ENCODE measurements around the gene MAP3K20.

The MAP3K20 gene

DNA sequence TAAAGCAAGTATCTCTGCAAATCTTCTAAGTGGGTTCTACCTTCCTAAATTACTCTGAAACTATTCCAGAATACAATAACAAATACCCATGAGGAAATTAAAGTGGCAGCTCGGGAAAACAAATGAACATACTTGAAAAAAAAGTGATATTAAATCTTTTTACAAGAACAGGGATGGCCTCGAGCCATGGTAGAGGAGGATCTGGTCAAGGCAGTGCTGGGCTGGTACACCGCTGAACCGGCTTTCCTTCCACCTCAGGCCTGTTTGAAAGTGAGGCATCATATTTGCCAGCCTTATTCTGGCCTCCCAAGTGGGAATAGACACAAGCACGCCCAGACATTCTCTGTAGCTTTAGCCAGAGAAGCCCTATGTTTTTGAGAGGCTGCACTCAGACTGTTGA is 154.5 kb downstream of the MAP3K20 start:
- Histone ChIP-seq H3K27me3 (ENCODE audit: control insufficient read depth in 1 of 2, insufficient read depth in 2 of 2, low read length in 2 of 2) (no peaks in the 10 kb centered on the region), H3K36me3 (ENCODE audit: insufficient read depth, low read length) (peaks cover 21% of the 10 kb centered on the region), H3K4me3 (ENCODE audit: low read depth in 1 of 2, low read length in 2 of 2) (no peak overlapping the region), H3K4me1 (ENCODE audit: insufficient read depth, low read length) (peaks cover 6% of the 10 kb centered on the region), H3K9ac (ENCODE audit: low read length) (no peak overlapping the region), H3K9me3 (ENCODE audit: low read length) (no peaks in the 10 kb centered on the region), H3K27ac (ENCODE audit: low read depth, low read length) (no peak overlapping the region)

DNA sequence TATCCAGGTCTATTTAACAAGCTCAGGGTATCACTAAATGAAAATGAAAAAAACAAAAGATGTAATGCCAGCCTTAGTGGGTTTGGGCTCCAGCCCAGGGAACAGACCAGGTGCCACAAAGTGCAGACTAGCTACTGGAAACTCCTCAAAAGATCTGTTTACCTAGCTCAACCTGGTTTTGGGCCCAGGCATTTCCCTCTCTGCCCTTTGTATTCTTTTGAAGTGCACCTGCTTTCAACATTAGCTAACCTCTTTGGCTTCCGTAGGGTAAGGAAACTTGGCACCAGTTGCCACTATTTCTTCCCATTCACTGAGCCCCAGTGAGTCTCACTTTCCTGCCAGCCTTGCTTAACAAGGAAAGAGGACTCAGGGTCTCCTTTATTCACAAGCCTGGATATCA is 155.4 kb downstream of the MAP3K20 start:
- no peak overlapping the region for H3K9ac ChIP-seq (ENCODE audit: low read length)
- no peak overlapping the region for H3K27ac ChIP-seq (ENCODE audit: low read depth, low read length)
- no peak overlapping the region for H3K4me3 ChIP-seq (ENCODE audit: low read depth in 1 of 2, low read length in 2 of 2)
- no peaks in the 10 kb centered on the region for H3K9me3 ChIP-seq (ENCODE audit: low read length)
- H3K36me3 ChIP-seq (ENCODE audit: insufficient read depth, low read length) = peaks cover 21% of the 10 kb centered on the region
- no peaks in the 10 kb centered on the region for H3K27me3 ChIP-seq (ENCODE audit: control insufficient read depth in 1 of 2, insufficient read depth in 2 of 2, low read length in 2 of 2)
- peaks cover 6% of the 10 kb centered on the region for H3K4me1 ChIP-seq (ENCODE audit: insufficient read depth, low read length)

DNA sequence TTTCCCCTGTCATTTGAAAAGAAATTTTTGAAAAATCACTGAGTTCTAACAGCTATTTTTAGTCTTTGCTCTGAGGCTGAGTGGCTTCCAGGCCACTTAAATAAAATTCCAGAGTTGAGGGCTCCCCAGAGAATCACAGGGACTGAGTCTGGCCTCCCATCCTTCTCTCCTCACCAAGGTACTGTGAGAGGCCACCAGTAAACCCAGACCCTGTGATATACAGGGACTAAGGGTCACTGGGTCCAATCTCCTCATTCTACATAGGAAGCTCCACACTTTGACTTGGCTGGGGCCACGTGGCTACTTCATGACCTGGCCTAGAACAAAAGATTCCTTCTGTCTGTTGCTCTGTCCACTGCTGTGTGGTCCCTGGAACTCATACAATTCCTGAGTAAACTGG is 155.8 kb downstream of the MAP3K20 start:
- Histone ChIP-seq H3K4me1 (ENCODE audit: insufficient read depth, low read length) (peaks cover 6% of the 10 kb centered on the region), H3K27ac (ENCODE audit: low read depth, low read length) (no peak overlapping the region), H3K4me3 (ENCODE audit: low read depth in 1 of 2, low read length in 2 of 2) (no peak overlapping the region), H3K9me3 (ENCODE audit: low read length) (no peaks in the 10 kb centered on the region), H3K9ac (ENCODE audit: low read length) (no peak overlapping the region), H3K36me3 (ENCODE audit: insufficient read depth, low read length) (peaks cover 21% of the 10 kb centered on the region), H3K27me3 (ENCODE audit: control insufficient read depth in 1 of 2, insufficient read depth in 2 of 2, low read length in 2 of 2) (no peaks in the 10 kb centered on the region)

DNA sequence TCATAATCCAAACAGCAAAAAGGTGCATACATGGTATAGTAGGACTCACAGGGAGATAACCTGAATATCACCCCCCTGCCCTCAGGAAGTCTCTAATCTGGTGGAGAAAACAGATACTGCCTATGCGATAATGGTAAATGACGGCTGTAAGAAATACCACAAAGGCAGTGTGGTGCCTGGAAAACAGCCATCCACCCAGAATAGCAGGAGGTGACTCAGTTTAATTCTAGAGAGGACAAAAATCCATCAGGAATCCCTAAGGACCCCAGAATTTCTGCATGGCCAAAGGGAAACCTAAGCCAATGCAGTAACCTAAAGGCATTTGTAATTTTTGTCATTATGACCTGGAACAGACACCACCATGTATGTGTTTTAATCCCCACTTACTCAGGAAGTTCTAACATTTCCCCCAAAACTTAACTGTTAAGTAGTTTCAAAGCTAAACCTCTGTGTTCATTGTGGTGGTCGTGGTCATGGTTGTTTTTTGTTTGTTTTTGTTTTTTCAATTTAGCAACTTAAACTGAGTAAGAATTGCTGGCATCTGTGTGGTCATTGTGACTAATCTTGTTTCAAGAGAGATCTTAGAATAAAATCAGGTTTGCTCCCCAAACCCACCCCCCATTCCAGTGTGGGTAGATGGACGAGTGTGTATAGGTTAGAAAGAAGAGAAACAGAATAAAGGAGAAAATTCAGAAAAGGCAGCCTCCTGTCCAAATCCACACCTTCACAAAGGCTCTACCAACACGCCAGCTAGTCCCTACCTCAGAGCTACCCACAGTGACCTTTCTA is 157.5 kb downstream of the MAP3K20 start:
- Histone ChIP-seq H3K27ac (ENCODE audit: low read depth, low read length) (no peak overlapping the region), H3K36me3 (ENCODE audit: insufficient read depth, low read length) (peaks cover 21% of the 10 kb centered on the region), H3K4me3 (ENCODE audit: low read depth in 1 of 2, low read length in 2 of 2) (no peak overlapping the region), H3K27me3 (ENCODE audit: control insufficient read depth in 1 of 2, insufficient read depth in 2 of 2, low read length in 2 of 2) (no peaks in the 10 kb centered on the region), H3K9ac (ENCODE audit: low read length) (no peak overlapping the region), H3K9me3 (ENCODE audit: low read length) (no peaks in the 10 kb centered on the region), H3K4me1 (ENCODE audit: insufficient read depth, low read length) (peaks cover 6% of the 10 kb centered on the region)

DNA sequence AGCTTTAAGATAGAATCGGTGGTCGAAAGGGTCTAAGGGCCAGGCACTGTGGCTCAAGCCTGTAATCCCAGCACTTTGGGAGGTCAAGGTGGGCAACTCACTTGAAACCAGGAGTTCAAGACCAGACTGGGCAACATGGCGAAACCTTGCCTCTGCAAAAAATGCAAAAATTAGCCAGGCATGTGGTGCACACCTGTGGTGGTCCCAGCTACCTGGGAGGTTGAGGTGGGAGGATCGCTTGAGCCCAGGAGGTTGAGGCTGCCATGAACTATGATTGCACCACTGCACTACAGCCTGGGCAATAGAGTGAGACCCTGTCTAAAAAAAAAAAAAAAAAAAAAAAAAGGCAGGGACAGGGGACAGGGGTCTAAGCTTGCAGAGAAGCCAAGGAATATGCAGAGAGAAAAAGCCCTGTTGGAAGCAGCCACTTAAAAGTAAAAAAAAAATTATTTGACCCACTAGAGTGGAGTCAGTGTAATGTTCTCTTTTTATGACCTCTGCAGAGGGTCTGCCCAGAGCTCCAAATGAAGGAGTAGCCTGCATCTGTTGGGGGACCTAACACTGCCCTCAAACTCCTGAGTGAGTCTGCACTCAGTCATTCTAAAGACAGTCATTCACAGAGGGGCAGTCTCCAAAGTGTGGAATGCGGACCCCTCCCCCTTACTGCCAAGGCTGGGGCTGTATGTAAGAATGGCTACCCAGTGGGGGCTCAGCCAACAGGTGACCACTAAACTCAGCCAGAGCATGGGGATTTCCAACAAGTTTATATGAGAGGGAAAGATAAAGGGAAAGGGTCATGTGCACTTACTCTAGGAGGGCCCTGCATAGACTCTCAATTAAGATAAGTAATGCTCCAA is 160.5 kb downstream of the MAP3K20 start:
- no peaks in the 10 kb centered on the region for H3K9me3 ChIP-seq (ENCODE audit: low read length)
- peaks cover 2% of the 10 kb centered on the region for H3K4me1 ChIP-seq (ENCODE audit: insufficient read depth, low read length)
- H3K36me3 ChIP-seq (ENCODE audit: insufficient read depth, low read length) = peaks cover 38% of the 10 kb centered on the region

DNA sequence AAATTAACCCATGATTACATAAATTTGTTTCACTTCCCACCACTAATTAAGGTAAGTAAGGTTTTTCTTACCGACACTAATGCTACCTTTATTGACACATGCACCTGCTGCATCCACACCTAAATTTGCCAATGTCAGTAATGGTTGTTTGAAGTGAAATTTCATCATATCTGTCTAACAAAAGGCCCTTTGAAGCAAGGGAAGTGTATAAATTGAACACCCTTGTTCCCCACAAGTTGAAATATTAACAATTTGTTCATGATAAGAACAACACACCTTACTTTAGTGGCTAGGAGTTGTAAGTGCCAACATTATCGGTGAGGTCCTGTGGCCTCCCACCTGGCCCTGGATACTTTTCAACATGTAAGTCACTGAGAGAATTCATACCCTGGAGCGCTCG is 162.7 kb downstream of the MAP3K20 start:
- Histone ChIP-seq H3K36me3 (ENCODE audit: insufficient read depth, low read length) (peaks cover 30% of the 10 kb centered on the region), H3K4me3 (ENCODE audit: low read depth in 1 of 2, low read length in 2 of 2) (no peak overlapping the region), H3K9me3 (ENCODE audit: low read length) (no peaks in the 10 kb centered on the region), H3K9ac (ENCODE audit: low read length) (no peak overlapping the region), H3K27ac (ENCODE audit: low read depth, low read length) (no peak overlapping the region), H3K27me3 (ENCODE audit: control insufficient read depth in 1 of 2, insufficient read depth in 2 of 2, low read length in 2 of 2) (no peaks in the 10 kb centered on the region), H3K4me1 (ENCODE audit: insufficient read depth, low read length) (no peaks in the 10 kb centered on the region)

More for the DNA sequence above, 160.5 kb downstream of the MAP3K20 start:
- H3K27me3 ChIP-seq (ENCODE audit: control insufficient read depth in 1 of 2, insufficient read depth in 2 of 2, low read length in 2 of 2) = no peaks in the 10 kb centered on the region
- no peak overlapping the region for H3K9ac ChIP-seq (ENCODE audit: low read length)
- H3K4me3 ChIP-seq (ENCODE audit: low read depth in 1 of 2, low read length in 2 of 2) = no peak overlapping the region
- no peak overlapping the region for H3K27ac ChIP-seq (ENCODE audit: low read depth, low read length)

DNA sequence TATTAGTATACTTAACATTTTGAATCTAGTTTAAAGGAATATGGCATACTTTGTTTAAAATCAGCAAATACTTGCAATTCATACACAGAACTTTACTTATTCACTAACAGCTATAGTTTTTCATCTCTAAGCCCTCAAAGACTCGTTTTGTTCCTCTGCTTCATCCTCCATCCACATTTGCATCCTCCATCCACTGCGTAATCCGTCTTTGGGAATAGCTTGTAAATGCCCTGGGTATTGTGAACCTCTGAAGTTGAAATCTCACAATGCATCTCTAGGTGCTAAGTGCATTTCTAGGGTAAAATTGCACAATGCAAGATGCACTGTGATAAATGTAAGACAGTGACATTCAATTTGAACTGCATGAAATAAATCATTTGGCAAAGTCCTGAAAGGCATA is 163.2 kb downstream of the MAP3K20 start:
- Histone ChIP-seq H3K4me3 (ENCODE audit: low read depth in 1 of 2, low read length in 2 of 2) (no peak overlapping the region), H3K4me1 (ENCODE audit: insufficient read depth, low read length) (no peaks in the 10 kb centered on the region), H3K27me3 (ENCODE audit: control insufficient read depth in 1 of 2, insufficient read depth in 2 of 2, low read length in 2 of 2) (no peaks in the 10 kb centered on the region), H3K9ac (ENCODE audit: low read length) (no peak overlapping the region), H3K9me3 (ENCODE audit: low read length) (no peaks in the 10 kb centered on the region), H3K36me3 (ENCODE audit: insufficient read depth, low read length) (peaks cover 26% of the 10 kb centered on the region), H3K27ac (ENCODE audit: low read depth, low read length) (no peak overlapping the region)

DNA sequence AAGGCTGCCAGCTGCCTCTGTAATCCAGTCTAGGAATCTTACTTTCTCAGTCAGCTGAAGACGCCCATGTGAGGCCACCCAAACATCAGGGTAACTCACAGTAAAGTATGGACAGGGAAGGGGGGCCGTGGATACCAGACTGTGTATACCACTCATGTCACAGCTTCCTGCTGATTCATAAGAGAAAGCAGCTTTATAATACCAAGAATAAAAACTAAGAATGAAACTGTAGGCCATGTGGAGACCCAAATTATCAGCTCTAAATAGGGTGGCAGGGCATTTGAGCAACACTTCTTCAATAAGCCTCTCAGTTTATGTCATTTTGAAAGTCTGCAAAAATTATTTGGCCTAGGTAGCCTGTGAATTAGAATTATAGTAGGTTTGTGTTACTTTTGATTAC is 164.0 kb downstream of the MAP3K20 start:
- Histone ChIP-seq H3K9ac (ENCODE audit: low read length) (no peak overlapping the region), H3K9me3 (ENCODE audit: low read length) (no peaks in the 10 kb centered on the region), H3K27me3 (ENCODE audit: control insufficient read depth in 1 of 2, insufficient read depth in 2 of 2, low read length in 2 of 2) (no peaks in the 10 kb centered on the region), H3K27ac (ENCODE audit: low read depth, low read length) (no peak overlapping the region), H3K4me3 (ENCODE audit: low read depth in 1 of 2, low read length in 2 of 2) (no peak overlapping the region), H3K36me3 (ENCODE audit: insufficient read depth, low read length) (peaks cover 18% of the 10 kb centered on the region), H3K4me1 (ENCODE audit: insufficient read depth, low read length) (no peaks in the 10 kb centered on the region)

DNA sequence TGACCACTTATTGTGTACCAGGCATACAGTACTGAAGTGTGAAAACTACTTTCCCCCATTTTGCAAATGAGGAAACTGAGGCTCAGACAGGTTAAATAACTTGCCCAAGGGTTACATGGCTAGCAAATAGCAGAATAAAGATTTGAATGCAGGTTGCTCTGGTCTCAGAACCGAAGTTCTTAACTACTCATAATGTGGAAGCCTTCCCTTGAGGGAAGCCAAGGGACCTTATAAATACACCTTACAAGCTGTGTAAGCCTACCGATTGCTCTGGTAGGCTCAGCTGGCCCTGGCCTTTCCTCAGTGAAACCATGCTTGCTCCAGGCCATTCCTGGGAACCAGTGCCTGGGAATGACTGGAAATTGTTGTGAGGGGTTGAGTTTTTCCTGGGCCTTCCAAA is 164.4 kb downstream of the MAP3K20 start:
- no peaks in the 10 kb centered on the region for H3K4me1 ChIP-seq (ENCODE audit: insufficient read depth, low read length)
- no peaks in the 10 kb centered on the region for H3K27me3 ChIP-seq (ENCODE audit: control insufficient read depth in 1 of 2, insufficient read depth in 2 of 2, low read length in 2 of 2)
- H3K9me3 ChIP-seq (ENCODE audit: low read length) = no peaks in the 10 kb centered on the region
- H3K27ac ChIP-seq (ENCODE audit: low read depth, low read length) = no peak overlapping the region
- H3K4me3 ChIP-seq (ENCODE audit: low read depth in 1 of 2, low read length in 2 of 2) = no peak overlapping the region
- no peak overlapping the region for H3K9ac ChIP-seq (ENCODE audit: low read length)
- H3K36me3 ChIP-seq (ENCODE audit: insufficient read depth, low read length) = peaks cover 17% of the 10 kb centered on the region

DNA sequence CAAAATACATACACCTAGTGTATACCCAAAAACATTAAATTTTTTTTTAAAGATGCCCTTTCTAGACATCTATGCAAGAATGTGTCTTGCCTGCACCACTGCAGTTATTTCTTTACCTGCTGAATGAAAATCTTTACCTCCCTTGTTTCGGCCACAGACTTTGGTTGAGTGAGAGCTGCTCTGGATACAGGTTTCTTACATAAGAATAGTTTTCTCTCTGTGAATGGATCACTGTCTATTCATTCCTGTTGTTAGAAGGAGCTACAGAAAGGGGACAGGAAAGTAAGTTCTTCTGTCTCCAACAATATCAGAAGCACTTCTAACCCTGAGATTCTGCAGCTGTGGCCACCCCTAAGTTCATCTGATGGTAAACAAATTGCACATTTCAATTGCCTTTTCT is 166.0 kb downstream of the MAP3K20 start:
- H3K4me3 ChIP-seq (ENCODE audit: low read depth in 1 of 2, low read length in 2 of 2) = no peak overlapping the region
- H3K4me1 ChIP-seq (ENCODE audit: insufficient read depth, low read length) = no peaks in the 10 kb centered on the region
- H3K27me3 ChIP-seq (ENCODE audit: control insufficient read depth in 1 of 2, insufficient read depth in 2 of 2, low read length in 2 of 2) = no peaks in the 10 kb centered on the region
- no peak overlapping the region for H3K9ac ChIP-seq (ENCODE audit: low read length)
- no peak overlapping the region for H3K27ac ChIP-seq (ENCODE audit: low read depth, low read length)
- no peaks in the 10 kb centered on the region for H3K9me3 ChIP-seq (ENCODE audit: low read length)
- peaks cover 17% of the 10 kb centered on the region for H3K36me3 ChIP-seq (ENCODE audit: insufficient read depth, low read length)

DNA sequence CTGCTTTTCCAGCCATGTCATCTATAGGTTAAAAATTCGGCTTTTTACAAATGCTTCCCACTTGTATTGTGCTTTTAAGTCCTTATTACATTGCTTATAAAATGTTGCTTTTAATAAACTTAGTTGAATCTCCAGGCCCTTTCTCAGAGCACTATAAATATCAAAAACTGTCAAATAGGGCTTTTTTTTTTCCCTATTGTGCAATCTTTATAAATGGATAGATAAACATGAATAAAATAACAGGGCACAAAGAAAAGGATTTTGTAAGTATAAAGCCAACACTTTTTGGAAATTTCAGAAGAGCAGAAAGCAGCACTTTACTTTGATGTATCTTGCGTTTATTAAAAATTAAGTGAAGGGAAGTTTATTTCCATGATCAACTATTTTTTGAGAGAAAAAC is 171.5 kb downstream of the MAP3K20 start:
- Histone ChIP-seq H3K36me3 (ENCODE audit: insufficient read depth, low read length) (no peaks in the 10 kb centered on the region), H3K27me3 (ENCODE audit: control insufficient read depth in 1 of 2, insufficient read depth in 2 of 2, low read length in 2 of 2) (no peaks in the 10 kb centered on the region), H3K9ac (ENCODE audit: low read length) (no peak overlapping the region), H3K4me3 (ENCODE audit: low read depth in 1 of 2, low read length in 2 of 2) (no peak overlapping the region), H3K27ac (ENCODE audit: low read depth, low read length) (no peak overlapping the region), H3K9me3 (ENCODE audit: low read length) (no peaks in the 10 kb centered on the region), H3K4me1 (ENCODE audit: insufficient read depth, low read length) (no peaks in the 10 kb centered on the region)
